ENCODE measurements around the gene GTPBP2.
"Not testable (repeated sequence)": the region's sequence is repeated elsewhere in the genome, so short reads cannot be mapped to it uniquely, and the experiment has no call there.

The GTPBP2 gene

GRCh38 chr6:43658161-43658560, 29.1 kb upstream of the GTPBP2 start:
- no peak for DNase-seq (ENCODE audit: low read depth in 2 of 2)

- no peak for DNase-seq (ENCODE audit: low read depth in 2 of 2)
These were observed 28.2 kb upstream of the GTPBP2 start for GRCh38 chr6:43657221-43657802.

- not testable (repeated sequence) for DNase-seq (ENCODE audit: low read depth in 2 of 2)
These were observed 23.8 kb upstream of the GTPBP2 start for GRCh38 chr6:43652822-43653221.

DNA sequence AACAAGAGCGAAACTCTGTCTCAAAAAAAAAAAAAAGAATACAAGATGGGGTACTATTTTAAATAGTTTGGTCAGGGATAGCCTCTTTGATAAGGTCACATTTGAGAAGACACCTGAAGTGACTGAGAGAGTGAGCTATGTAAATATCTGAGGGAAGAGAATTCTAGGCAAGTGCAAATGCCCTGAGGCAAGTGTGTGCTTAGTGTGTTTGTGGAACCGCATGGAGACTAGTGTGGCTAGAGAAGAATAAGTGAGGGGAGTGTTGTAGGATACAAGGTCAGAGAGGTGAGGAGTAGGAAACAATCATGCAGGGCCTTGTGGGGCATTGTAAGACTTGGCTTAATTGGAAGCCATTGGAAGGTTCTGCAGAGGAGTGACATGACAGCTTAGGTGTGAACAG, 19.2 kb upstream of the GTPBP2 start:
- no peak for DNase-seq (ENCODE audit: low read depth in 2 of 2)

- DNase-seq (ENCODE audit: low read depth in 2 of 2) = no peak
These were observed 18.5 kb upstream of the GTPBP2 start for GRCh38 chr6:43647613-43648012.

GRCh38 chr6:43645613-43645964, 16.5 kb upstream of the GTPBP2 start:
- no peak for DNase-seq (ENCODE audit: low read depth in 2 of 2)

- DNase-seq (ENCODE audit: low read depth in 2 of 2) = peak; percentile 23 to 53
These were observed 16.0 kb upstream of the GTPBP2 start, which contains the start of gene RSPH9 for GRCh38 chr6:43644940-43645612. TSS of gene RSPH9 (plus strand) at chr6:43645036. CDS start at chr6:43645099, 63 bp downstream.

- no peak for DNase-seq (ENCODE audit: low read depth in 2 of 2)
These were observed 11.1 kb upstream of the GTPBP2 start for GRCh38 chr6:43639984-43640800.

DNA sequence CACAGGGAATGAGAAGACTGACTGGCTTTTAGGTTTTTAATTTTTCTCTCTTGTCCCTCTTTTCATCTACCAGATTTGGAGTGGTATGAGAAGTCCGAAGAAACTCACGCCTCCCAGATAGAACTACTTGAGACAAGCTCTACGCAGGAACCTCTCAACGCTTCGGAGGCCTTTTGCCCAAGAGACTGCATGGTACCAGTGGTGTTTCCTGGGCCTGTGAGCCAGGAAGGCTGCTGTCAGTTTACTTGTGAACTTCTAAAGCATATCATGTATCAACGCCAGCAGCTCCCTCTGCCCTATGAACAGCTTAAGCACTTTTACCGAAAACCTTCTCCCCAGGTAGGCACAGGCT, 7.2 kb upstream of the GTPBP2 start:
- no peak for DNase-seq (ENCODE audit: low read depth in 2 of 2)

- peak; percentile 73 to 81 for DNase-seq (ENCODE audit: low read depth in 2 of 2)
These were observed 6.6 kb upstream of the GTPBP2 start, which contains the start of gene MAD2L1BP for GRCh38 chr6:43635387-43636307. TSS of gene MAD2L1BP (plus strand) at chr6:43635840. CDS start at chr6:43635876, 36 bp downstream.

GRCh38 chr6:43634702-43635303, 5.7 kb upstream of the GTPBP2 start:
- DNase-seq (ENCODE audit: low read depth in 2 of 2) = no peak

GRCh38 chr6:43633002-43633401, 3.9 kb upstream of the GTPBP2 start:
- not testable (repeated sequence) for DNase-seq (ENCODE audit: low read depth in 2 of 2)

GRCh38 chr6:43630980-43631619, 2.0 kb upstream of the GTPBP2 start:
- DNase-seq (ENCODE audit: low read depth in 2 of 2) = no peak

GRCh38 chr6:43629505-43630300, 639 bp upstream of the GTPBP2 start:
- DNase-seq (ENCODE audit: low read depth in 2 of 2) = peak; percentile 74 to 78

- peak in 1 of 2 donors; percentile 31 for DNase-seq (ENCODE audit: low read depth in 2 of 2)
These were observed 516 bp downstream of the GTPBP2 start for GRCh38 chr6:43628393-43629103.

DNA sequence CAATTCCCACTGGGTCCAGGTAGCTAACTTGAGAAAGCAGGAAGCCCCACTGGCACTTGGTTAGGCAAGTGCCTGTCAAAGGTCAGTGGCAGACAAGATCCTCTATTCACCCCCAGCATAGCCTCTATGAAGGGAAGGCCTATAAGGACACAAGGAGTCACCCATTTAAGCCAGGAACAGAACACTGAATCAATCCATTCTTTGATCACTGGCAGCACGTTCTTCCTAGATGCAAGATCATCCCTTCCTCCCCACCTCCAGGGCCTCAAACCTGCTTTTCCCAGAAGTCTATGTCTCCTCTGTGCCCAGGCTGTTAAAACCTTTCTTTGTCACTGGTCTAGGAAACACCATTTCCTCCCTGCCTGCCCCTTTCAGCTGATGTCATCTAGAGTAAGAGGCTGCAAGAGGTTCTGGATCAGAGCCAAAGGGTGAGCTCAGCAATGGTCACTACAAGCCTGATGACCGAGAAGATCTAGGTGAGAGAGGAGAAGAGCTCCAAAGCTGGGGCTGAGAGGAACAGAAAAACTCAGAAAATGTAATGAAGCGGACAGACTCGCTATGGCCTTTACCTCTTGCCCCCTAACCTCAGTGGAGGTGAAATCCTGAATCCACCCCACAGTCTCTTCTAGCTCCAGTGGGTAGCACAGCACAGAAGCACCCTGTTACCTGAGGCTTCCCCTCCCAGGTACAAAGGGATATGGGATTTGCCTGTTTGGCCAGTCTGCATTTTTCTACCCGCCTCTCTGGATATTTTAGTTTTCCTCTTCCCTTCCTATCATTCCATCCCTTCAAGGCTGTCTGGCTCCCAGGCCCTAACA, 1.8 kb downstream of the GTPBP2 start:
- no peak for DNase-seq (ENCODE audit: low read depth in 2 of 2)

- no peak for DNase-seq (ENCODE audit: low read depth in 2 of 2)
These were observed 3.6 kb downstream of the GTPBP2 start for GRCh38 chr6:43625393-43625992.

DNA sequence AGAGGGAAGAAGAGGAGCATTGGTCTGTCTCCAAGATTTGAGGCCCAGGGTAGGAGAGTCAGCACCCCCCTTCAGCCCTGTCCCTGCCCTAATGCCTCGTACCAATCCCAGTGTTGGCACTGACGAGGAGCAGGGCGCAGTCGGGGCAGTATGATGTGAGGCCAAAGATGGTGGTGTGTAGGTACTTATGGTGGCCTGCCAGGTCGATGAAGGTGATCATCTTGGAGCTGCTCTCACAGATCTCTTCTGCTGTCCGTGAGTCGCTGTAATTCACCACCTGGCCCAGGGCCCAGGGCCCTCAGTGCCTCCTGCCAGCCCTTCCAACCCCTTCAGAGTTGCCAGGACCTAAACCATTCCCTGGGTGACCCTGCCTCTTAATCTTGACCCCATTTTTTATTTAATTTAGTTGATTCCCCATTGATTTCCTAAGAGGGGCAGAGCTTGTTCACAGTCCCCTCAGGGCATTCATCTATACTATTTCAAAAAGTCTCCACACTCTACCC, 4.2 kb downstream of the GTPBP2 start:
- DNase-seq (ENCODE audit: low read depth in 2 of 2) = no peak

Measured in stimulated activated CD8-positive, alpha-beta memory T cell treated with anti-CD3 and anti-CD28 coated beads, Interleukin-7, amount 100 ng/mL, for 4 hours (primary cell).